ENCODE results near the gene SHD.
A peak's percentile ranks its signal among the peaks of the same experiment; 100 is the strongest.
"Not testable (repeated sequence)": the region's sequence is repeated elsewhere in the genome, so short reads cannot be mapped to it uniquely, and the experiment has no call there.

Gene SHD

GRCh38 chr19:4267901-4268815 is 10.9 kb upstream of the SHD start:
- ATAC-seq, result peak in 1 of 2 donors; percentile 6

- ATAC-seq, result no peak
Observed at GRCh38 chr19:4268816-4269430, 10.1 kb upstream of the SHD start.

GRCh38 chr19:4272894-4273293 is 6.2 kb upstream of the SHD start:
- no peak for ATAC-seq

DNA sequence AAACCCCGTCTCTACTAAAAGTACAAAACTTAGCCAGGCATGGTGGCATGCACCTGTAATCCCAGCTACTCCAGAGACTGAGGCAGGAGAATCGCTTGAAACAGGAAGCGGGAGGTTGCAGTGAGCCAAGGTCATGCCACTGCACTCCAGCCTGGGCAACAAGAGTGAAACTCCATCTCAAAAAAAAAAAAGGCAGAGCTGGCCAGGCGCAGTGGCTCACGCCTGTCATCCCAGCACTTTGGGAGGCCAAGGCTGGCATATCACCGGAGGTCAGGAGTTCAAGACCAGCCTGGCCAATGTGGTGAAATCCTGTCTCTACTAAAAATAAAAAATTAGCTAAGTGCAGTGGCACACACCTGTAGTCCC is 4.8 kb upstream of the SHD start:
- ATAC-seq, result not testable (repeated sequence)

DNA sequence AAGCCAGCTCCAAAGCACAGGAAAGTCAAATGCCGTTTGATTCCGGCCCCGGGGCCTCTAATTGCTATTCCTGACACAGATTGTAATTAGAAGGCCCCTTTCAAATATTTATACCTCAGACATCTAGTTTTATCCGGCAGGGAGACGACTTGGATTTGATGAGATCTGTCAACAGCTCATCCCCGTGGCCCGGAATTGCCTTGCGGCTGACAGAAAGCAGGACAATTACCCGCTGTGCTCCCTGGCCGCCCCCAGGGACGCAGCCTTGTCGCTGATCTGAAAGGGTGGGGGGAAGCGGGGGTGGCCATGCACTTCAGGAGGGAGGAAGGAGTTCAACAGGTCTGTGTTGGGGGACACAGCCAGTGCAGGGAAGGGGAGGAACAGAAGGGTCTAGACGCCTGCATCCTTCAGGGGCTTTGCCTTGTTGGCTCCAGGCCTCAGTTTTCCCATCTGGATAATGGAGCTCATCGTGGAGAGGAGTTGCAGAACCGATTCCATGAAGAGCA is 1.8 kb upstream of the SHD start:
- no peak for ATAC-seq

GRCh38 chr19:4278010-4278409 is 1.1 kb upstream of the SHD start:
- no peak for ATAC-seq

DNA sequence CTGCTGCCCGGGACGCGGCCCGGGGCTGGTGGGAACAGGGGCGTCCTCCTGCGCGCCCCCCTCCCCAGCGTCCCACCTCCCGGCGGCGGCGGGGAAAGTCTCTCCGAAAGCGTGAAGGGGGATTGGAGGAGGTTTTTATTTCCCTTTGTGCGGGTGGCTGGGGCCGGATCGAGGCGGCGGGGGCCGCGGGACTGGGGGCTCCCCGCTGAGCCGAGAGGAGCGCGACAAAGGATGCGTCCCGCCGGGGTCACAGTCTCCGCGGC is 132 bp downstream of the SHD start:
- ATAC-seq, result no peak

DNA sequence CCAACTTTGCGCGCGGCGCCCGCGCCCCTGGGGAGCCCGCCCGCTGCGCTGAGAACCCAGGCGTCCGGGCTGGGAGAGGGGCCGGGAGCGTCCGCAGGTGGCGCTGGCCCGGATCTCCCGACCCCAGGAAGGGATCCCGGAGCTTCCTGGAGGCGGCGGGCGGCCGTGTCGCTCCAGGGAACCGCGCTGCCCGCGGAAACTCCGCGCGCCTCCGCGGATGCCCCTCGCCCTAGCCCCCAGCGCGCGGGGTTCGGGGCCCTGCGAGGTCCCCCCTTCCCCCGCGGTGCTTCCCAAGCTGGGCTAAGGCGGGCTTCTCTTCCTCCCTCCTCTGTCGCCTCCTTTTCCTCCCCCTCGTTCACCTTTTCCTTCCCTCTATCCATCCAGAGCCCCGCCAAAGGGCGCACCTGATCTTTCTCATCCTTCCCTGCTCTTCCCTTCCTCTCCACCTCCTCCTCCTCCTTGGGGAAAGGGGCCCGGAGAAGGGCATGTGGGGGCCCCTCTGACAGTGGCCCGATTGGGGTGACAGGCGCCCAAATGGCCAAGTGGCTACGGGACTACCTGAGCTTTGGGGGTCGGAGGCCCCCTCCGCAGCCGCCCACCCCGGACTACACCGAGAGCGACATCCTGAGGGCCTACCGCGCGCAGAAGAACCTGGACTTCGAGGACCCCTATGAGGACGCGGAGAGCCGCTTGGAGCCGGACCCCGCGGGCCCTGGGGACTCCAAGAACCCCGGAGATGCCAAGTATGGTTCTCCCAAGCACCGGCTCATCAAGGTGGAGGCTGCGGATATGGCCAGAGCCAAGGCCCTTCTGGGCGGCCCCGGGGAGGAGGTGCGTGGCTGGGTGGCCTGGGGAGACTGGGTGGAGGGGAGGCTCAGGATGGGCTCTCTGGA is 710 bp downstream of the SHD start:
- no peak for ATAC-seq

GRCh38 chr19:4284176-4284958 is 5.3 kb downstream of the SHD start:
- no peak for ATAC-seq

- no peak for ATAC-seq
Observed at GRCh38 chr19:4284974-4285373, 5.9 kb downstream of the SHD start.

GRCh38 chr19:4286141-4286540 is 7.1 kb downstream of the SHD start:
- not testable (repeated sequence) for ATAC-seq

- no peak for ATAC-seq
Observed at GRCh38 chr19:4288091-4288777, 9.2 kb downstream of the SHD start.

DNA sequence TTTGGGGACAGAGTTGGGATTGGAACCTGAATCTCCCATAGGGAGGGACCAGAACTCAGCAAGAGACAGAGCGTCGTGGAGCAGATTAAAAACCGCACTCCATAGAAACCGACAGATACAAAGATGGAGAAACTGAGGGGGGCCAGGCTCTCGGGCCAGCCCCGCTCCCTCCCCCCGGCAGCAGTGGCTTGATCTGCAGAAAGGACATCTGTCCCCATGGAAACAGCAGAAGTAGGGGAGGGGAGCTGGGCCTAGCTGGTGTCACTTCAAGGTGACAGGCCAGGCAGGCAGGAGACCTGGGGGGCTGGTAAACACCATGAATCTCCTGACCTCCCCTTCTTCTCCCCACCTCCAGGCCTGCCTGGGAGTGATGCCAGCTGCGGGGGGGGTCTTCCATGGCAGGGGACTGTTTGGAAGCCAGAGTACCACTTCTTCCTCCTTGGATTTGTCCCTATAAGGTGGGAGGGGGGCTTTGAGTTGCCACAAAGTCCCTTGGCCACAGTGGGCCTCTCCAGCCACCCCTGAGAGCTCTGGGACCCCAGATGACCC is 12.2 kb downstream of the SHD start:
- no peak for ATAC-seq

DNA sequence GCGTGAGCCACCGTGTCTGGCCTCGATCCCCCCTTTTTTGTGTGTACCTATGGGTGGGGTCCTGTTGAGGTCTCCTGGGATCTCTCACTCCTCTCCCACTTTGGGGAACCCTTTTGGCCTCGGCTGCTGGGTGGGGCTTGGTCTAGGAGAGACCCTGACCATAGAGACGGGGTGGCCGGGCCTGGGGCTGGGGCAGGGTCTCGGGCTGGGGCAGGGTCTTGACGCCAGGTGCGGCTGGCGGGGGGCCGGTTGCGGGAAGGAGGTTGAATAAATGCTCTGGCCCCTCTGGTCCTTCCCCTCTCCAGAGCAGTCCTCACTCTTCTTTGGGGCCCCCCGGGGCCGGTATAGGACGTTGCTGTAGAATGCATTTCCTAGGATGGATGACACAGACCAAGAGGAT is 13.4 kb downstream of the SHD start:
- ATAC-seq, result no peak

GRCh38 chr19:4294389-4294788 is 15.3 kb downstream of the SHD start:
- ATAC-seq, result no peak

DNA sequence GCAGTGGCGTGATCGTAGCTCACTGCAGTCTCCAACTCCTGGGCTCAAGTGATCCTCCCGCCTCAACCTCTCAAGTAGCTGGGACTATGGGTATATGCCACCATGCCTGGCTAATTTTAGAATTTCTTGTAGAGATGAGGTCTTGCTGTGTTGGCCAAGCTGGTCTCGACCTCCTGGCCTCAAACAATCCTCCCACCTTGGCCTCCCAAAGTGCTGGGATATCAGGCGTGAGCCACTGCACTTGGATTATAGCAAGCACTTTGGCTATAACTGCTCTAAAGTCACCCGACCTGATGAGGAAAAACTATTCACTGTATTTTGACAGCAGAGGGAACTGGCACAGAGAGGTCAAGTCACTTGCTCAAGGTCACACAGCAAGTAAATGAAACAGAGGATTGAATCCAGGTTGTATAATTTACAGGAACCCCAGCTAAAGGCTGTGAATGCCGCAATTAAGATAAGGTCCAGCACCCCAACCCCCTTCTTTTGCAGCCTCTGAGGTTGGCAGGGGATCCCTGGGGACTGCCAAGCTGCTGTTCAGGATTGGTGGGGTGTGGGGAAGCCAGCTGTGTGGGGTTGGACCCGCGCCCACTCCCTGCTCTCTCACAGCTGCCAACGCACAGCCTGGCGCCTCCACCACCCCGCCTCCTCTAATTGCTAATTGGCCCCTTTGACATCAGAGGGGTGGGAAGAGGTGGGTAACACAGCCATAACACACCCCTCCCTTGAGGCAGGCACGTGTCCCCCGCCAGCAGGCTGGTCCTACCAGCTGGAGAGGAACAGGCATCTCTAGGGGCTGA is 17.1 kb downstream of the SHD start:
- no peak for ATAC-seq

DNA sequence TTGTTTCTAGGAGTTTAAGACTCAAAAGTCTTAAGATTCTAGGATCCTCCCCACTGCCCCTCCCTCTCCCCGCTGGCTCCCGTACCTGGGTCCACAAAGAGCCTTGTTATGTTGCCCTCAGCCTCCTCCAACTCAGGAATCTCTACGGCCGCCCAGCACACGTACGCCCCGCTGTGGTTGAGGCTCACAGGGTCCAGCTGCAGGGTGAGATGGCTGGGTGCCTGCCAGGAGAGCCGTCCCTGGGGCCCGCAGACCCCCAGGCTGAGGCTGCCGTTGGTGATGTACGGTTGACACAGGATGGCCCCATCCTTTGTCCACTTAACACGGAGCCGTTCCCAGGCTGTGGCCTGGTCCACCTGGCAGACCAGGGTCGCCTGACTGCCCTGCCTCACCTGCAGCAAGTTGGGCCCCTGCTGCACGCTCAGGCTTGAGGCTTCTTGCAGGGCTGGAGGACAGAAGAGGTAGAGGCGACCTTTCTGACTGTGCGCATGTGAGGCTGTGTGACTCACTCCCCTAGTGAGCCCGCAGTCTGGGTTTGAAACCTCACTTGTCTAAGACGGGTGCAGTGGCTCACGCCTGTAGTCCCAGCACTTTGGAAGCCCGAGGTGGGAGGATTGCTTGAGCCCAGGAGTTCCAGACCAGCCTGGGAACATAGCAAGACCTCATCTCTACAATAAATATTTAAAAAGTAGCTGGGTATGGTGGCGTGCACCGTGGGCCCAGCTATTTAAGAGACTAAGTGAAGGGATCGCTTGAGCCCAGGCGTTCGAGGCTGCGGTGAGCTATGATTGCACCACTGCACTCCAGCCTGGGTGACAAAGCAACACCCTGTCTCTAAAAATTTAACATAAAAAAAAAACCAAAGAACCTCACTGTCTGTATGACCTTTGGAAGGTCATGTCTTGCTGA is 19.1 kb downstream of the SHD start:
- peak; percentile 84 for ATAC-seq

- ATAC-seq, result no peak
Observed at GRCh38 chr19:4298810-4299550, 19.9 kb downstream of the SHD start.

GRCh38 chr19:4300589-4300988 is 21.5 kb downstream of the SHD start:
- ATAC-seq, result no peak

Measured in activated CD4-positive, CD25-positive, alpha-beta regulatory T cell treated with anti-CD3 and anti-CD28 coated beads, Interleukin-2, amount 50 U/mL, for 24 hours (primary cell).